ENCODE data around the gene PROSER2.
"Not testable (repeated sequence)": the region's sequence is repeated elsewhere in the genome, so short reads cannot be mapped to it uniquely, and the experiment has no call there.

Gene PROSER2

DNA sequence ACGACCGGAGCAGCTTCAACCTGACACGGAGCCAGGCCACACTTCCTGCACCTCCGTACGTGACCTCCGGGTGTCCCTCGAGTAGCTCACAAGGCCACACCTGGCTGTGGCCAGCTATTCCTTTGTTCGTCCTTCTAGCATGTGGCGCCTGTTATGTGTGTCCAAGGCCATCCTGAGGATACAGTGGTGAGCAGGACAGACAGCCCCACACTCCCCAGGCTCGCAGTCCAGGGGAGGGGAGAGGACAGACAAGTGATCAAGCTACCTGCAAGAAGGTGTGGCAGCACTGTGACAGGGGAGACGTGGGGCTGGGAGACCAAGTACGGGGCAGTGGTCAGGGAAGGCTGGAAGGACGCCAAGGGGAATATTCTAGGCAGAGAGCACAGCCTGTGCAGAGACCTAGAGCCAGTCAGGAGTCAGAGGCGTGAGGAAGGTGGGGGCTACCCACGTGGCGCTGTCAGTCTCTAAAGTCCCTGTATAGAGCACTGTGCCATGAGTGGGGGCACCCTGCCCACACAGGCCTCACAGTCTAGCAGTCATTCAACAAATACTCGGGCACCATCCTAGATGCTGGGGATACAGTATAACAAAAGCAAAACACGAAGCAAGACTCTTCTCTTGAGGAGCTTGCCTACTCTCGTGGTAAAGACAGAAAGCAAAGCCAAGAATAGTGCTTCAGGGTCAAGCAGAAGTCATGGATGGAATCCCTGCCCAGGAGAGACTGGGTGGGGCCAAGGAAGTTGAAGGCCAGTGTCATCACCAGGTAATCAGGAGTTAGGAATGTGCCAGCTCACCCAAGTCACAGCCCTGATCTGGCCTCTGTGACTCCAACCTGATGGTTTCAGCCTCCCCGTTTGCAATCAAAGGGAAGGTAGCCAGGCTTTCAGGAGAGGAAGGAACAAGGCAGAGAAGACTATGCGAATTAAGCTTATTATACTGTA lies 58.6 kb downstream of the PROSER2 start:
- in situ Hi-C loops (cut with MboI; ENCODE audit: low sequenced_read_pairs), result no loop called here
- no peaks in the 10 kb centered on the region for H3K4me1 ChIP-seq
- H3K9me3 ChIP-seq, result no peaks in the 10 kb centered on the region
- no peak overlapping the region for H3K4me3 ChIP-seq
- peak in 1 of 2 experiments; percentile 35 for DNase-seq (ENCODE audit: low spot score in 2 of 2)
- no peaks in the 10 kb centered on the region for H3K36me3 ChIP-seq (replicated peaks)
- no peaks in the 10 kb centered on the region for H3K27me3 ChIP-seq (ENCODE audit: low read depth)

DNA sequence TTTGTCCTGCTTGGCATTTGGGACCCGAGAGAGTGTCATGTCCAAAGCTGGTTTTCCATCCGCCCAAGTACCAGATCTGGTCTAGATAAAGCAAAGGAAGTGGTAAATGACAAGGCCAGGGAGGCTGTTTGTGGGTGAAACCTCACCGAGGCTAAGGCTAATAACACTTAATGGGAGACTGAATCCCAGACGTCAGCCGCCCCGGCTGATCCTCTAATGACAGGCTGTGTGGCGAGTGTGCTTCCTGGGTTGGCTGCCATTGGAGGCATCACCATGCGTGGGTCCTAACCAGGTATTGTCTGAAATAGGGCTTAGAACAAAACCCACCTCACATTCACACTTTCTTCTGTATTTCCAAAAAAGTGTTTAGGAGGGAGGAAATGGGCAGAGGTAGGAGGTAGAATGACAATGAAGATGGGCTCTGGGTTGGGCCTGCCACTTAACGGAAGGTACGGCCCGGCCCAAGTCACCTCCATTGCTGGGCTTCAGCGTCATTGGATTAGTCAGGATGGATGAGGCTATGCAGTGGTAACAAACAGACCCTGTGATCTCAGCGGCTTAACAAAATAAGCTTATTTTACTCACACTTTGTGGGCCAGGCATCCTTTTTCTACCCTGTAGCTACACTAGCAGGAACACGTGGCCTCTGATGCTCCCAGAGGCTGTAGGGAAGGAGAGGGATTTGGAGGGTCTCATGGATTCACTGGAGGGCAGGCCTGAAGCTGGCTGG lies 59.7 kb downstream of the PROSER2 start:
- no peaks in the 10 kb centered on the region for H3K36me3 ChIP-seq (replicated peaks)
- in situ Hi-C loops (cut with MboI; ENCODE audit: low sequenced_read_pairs), result no loop called here
- no peak overlapping the region for H3K4me3 ChIP-seq
- DNase-seq (ENCODE audit: low spot score in 2 of 2), result no peak
- no peaks in the 10 kb centered on the region for H3K4me1 ChIP-seq
- H3K27me3 ChIP-seq (ENCODE audit: low read depth), result no peaks in the 10 kb centered on the region
- H3K9me3 ChIP-seq, result no peaks in the 10 kb centered on the region

DNA sequence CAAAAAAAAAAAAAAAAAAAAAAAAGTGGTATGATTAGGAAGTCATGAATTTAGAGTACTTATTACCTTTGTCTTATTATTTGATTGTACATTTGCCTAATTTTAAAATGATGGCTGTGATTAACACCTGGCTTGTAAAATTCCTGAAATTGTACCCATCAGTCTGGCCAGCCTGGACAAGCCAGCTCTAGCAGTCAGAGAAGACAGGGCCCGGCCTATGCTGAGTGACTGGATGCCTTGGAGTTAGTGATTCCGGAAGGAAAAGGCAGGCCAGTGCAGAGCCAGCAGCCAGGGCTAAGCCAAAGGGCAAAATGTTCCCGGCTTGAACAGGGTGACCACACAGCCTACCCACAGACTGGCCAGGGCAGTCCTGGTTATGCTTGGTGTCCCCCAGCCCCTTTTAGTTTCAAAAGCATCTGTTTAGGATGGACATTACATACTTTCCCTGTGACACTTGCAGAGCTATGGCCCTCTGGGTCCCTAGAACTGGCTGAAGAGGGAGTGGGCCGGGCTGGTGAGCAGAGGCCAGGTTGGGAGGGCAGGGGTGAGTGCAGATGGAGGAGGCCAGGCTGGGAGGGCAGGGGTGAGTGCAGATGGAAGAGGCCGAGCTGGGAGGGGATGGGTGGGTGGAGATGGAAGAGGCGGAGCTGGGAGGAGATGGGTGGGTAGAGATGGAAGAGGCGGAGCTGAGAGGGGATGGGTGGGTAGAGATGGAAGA lies 61.7 kb downstream of the PROSER2 start:
- Histone ChIP-seq H3K4me1 (no peaks in the 10 kb centered on the region), H3K27me3 (ENCODE audit: low read depth) (no peaks in the 10 kb centered on the region), H3K9me3 (no peaks in the 10 kb centered on the region), H3K36me3 (replicated peaks) (no peaks in the 10 kb centered on the region), H3K4me3 (no peak overlapping the region)
- no peak for DNase-seq (ENCODE audit: low spot score in 2 of 2)
- in situ Hi-C loops (cut with MboI; ENCODE audit: low sequenced_read_pairs), result no loop called here

DNA sequence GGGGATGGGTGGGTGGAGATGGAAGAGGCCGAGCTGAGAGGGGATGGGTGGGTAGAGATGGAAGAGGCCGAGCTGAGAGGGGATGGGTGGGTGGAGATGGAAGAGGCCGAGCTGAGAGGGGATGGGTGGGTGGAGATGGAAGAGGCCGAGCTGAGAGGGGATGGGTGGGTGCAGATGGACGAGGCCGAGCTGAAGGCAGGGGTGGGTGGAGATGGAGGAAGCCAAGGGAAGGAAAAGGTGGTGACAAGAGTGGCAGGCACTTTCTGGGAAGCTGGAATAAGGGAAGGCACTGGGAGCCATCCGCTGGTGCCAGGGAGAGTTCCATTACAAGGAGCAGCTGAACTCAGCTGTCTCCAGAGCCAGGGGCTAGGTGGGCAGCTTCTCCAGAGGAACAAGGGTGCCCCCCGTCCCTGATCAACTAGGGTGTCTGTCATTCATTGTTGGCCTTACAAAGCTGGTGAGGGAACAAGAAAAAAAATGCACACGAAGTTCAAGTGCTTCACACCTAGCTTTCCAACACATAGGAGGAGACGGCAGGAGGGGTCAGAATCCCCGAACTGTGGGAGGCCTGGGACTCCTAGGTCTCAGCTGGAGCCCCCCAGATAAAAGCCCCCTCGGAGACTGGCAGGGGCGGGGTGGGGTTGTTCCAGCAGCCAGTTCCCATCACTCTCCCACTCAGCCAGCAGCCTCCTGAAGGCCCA lies 62.4 kb downstream of the PROSER2 start:
- Histone ChIP-seq H3K9me3 (no peaks in the 10 kb centered on the region), H3K36me3 (replicated peaks) (no peaks in the 10 kb centered on the region), H3K4me3 (no peak overlapping the region), H3K27me3 (ENCODE audit: low read depth) (no peaks in the 10 kb centered on the region), H3K4me1 (no peaks in the 10 kb centered on the region)
- DNase-seq (ENCODE audit: low spot score in 2 of 2), result no peak
- in situ Hi-C loops (cut with MboI; ENCODE audit: low sequenced_read_pairs), result no loop called here

DNA sequence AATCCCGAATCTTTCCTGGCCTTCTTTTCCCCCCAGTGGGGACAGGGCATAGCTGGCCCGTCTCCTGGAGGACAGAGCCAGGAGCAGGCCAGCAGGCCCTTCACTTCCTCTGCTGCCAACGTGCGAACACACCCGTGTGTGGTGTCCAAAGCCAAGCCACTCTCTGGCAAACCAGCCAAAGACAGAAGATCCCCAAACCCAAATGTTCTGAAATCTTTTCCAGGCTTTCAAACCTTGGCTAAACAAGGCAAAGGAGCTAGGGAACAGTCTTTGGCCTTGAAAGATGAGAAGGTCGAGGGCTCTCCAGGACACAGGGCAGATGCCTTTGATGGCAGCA lies 63.0 kb downstream of the PROSER2 start:
- no peaks in the 10 kb centered on the region for H3K9me3 ChIP-seq
- no peaks in the 10 kb centered on the region for H3K36me3 ChIP-seq (replicated peaks)
- no peaks in the 10 kb centered on the region for H3K4me1 ChIP-seq
- in situ Hi-C loops (cut with MboI; ENCODE audit: low sequenced_read_pairs), result no loop called here
- no peak for DNase-seq (ENCODE audit: low spot score in 2 of 2)
- H3K4me3 ChIP-seq, result no peak overlapping the region
- no peaks in the 10 kb centered on the region for H3K27me3 ChIP-seq (ENCODE audit: low read depth)

DNA sequence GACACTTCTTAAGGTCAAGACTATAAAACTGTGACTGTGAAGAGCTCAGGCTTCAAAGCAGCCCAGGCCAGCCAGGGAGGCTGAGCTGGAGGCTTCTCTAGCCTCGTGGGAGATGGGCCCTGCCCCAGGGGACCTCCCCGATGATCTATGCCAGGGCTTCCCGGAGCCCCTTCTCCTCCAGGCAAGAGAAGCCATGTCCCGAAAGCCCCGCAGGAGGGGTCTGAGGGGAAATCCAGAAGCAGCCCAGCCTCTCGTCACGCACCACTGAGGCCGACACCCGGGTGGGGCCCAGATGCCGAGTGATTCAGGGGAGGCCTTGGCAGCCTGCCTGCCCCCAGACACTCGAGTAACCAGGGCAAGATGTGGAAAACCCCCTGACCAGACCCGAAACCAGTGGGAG lies 63.7 kb downstream of the PROSER2 start:
- no peak for DNase-seq (ENCODE audit: low spot score in 2 of 2)
- Histone ChIP-seq H3K36me3 (replicated peaks) (no peaks in the 10 kb centered on the region), H3K9me3 (no peaks in the 10 kb centered on the region), H3K4me1 (no peaks in the 10 kb centered on the region), H3K27me3 (ENCODE audit: low read depth) (no peaks in the 10 kb centered on the region), H3K4me3 (no peak overlapping the region)
- in situ Hi-C loops (cut with MboI; ENCODE audit: low sequenced_read_pairs), result no loop called here

DNA sequence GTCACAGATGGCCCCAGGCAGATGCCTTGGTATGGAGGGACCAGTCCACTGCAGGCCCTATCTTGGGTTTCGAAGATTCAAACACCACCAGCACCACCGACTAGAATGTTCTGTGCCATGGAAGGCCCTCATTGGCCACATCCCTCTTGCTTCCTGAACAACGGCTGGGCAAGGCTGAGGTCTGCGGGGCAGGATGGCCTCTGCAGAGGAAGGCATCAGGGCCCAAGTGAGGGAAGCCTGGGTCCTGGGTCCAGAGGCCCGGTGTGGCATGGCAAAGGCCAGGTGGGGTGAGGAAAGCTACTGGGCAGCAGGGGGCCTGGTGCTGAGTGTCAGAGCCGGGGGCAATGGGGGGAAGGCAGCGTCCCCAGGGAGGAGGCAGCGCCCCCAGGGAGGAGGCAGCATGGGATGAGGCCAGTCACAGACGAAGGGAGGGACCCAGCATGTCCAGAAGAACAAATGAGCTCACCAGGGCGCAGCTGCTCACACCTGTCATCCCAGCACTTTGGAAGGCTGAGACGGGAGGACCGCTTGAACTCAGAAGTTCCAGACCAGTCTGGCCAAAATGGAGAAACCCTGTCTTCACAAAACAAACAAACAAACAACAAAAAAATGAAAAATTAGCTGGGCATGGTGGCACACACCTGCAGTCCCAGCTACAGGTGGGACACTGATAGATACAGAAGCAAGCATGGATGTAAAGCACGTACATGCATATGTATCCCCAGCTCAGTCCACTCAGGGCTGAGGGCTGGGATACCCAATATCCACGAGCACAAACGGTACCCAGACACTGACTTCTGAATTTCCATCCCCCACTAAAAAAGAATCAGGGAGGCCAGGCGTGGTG lies 64.4 kb downstream of the PROSER2 start:
- Histone ChIP-seq H3K4me1 (no peaks in the 10 kb centered on the region), H3K36me3 (replicated peaks) (no peaks in the 10 kb centered on the region), H3K27me3 (ENCODE audit: low read depth) (no peaks in the 10 kb centered on the region), H3K9me3 (no peaks in the 10 kb centered on the region), H3K4me3 (no peak overlapping the region)
- in situ Hi-C loops (cut with MboI; ENCODE audit: low sequenced_read_pairs), result no loop called here
- no peak for DNase-seq (ENCODE audit: low spot score in 2 of 2)

DNA sequence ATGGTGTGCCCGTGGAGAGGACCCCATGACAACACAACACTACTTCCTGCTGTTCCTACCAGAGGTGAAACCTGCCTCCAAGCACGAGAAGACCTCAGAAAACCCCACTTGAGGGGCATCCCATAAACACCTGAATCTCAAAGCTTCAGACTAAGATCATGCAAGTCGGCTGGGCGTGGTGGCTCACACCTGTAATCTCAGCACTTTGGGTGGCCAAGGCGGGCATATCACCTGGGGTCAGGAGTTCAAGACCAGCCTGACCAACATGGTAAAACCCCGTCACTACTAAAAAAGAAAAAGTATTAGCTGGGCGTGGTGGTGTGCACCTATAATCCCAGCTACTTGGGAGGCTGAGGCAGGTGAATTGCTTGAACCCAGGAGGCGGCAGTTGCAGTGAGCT lies 66.1 kb downstream of the PROSER2 start:
- H3K36me3 ChIP-seq (replicated peaks); H3K4me3 ChIP-seq; DNase-seq (ENCODE audit: low spot score in 2 of 2); H3K27me3 ChIP-seq (ENCODE audit: low read depth); in situ Hi-C loops (cut with MboI; ENCODE audit: low sequenced_read_pairs); H3K9me3 ChIP-seq; H3K4me1 ChIP-seq: not testable (repeated sequence)

DNA sequence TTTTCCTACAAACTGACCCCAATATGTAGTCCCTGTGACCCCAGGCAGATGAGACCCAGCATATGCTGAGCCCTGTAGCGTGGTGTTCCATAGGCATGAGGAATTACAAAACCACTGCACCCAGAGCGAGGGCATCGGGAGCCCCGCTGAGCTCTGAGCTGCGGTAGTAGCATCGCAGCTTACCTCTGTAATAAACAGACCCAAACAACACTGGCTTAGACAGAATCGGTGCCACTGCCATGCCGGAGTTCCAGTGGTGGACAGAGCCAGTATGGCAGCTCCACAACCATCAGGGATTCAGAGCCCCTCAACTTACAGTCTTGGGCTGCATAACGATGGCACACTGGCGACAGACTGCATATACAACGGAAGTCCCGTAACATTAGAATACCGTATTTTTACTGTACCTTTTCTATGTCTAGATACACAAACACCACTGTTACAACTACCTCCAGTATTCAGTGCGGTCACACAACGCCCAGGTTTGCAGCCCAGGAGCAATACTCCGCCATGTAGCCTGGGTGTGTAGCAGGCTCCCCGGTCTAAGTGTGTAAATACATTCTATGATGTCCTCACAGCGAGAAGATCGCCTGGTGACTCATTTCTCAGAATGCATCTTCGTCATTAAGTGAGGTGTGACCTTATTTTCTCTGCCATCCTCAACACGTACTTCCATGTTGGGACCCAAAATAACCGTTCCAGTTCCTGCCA lies 68.8 kb downstream of the PROSER2 start:
- no peak overlapping the region for H3K4me3 ChIP-seq
- H3K4me1 ChIP-seq, result no peaks in the 10 kb centered on the region
- no peak for DNase-seq (ENCODE audit: low spot score in 2 of 2)
- H3K9me3 ChIP-seq, result no peaks in the 10 kb centered on the region
- H3K36me3 ChIP-seq (replicated peaks), result no peaks in the 10 kb centered on the region
- in situ Hi-C loops (cut with MboI; ENCODE audit: low sequenced_read_pairs), result no loop called here
- H3K27me3 ChIP-seq (ENCODE audit: low read depth), result no peaks in the 10 kb centered on the region

DNA sequence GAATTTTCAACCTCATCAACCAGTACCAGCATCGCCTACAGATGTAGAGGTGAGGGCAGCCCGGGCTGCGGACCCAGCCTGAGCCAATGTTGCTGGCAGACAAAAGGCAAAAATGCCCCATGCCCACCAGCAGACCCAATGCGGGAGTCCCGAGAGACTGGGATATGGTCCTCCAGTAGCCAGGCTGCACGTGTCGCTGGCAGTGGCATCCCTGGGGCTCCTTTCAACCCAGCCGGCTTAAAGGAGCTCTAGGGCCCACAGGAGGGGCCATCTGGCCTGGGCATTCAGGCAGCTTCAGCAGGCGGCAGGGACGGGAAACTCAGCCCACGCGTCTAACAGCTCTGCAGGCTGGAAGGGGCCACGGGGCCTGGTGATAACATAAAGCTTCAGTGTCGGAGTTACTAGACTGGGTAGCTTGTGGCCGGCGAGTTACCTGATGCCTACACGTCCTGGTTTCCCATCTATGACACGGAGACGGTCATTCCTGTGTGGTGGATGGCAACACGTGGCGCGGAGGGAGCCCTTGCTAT lies 70.7 kb downstream of the PROSER2 start:
- Histone ChIP-seq H3K27me3 (ENCODE audit: low read depth) (no peaks in the 10 kb centered on the region), H3K9me3 (no peaks in the 10 kb centered on the region), H3K36me3 (replicated peaks) (no peaks in the 10 kb centered on the region), H3K4me1 (no peaks in the 10 kb centered on the region), H3K4me3 (no peak overlapping the region)
- in situ Hi-C loops (cut with MboI; ENCODE audit: low sequenced_read_pairs), result no loop called here
- DNase-seq (ENCODE audit: low spot score in 2 of 2), result no peak

DNA sequence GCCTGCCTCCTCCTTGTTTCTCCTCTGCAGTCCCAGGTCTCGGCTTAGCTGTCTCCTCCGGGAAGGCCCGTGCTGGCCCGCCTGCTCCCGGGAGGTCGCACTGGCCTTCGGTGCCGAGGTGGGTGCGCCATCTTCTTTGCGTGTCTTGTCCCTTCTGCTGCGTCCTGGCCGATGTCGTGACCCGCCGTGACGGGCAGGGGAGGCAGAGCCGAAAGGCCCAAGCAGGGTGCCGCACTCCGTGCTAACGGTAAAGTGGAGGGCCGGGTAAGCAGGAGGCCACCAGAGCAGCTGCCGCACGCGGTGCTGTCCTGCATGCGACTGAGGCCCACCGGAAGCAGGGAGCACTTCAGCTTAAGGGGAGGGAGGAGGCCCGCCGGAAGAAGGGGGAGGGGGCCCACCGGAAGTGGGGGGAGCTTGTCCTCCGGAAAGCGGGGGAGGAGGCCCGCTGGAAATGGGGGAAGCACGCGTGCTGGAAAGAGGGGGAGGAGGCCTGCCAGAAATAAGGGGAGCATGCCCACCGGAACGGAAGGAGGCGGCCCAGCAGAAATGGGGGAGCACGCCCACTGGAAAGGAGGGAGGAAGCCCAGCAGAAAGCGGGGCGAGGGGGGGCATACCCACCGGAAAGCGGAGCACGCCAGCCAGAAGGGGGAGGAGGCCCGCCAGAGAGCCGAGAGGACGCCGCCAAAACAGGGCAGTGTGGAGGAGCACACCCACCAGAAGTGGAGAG lies 71.4 kb downstream of the PROSER2 start:
- Histone ChIP-seq H3K27me3 (ENCODE audit: low read depth) (no peaks in the 10 kb centered on the region), H3K36me3 (replicated peaks) (no peaks in the 10 kb centered on the region), H3K4me3 (no peak overlapping the region), H3K9me3 (no peaks in the 10 kb centered on the region), H3K4me1 (no peaks in the 10 kb centered on the region)
- in situ Hi-C loops (cut with MboI; ENCODE audit: low sequenced_read_pairs), result no loop called here
- DNase-seq (ENCODE audit: low spot score in 2 of 2), result no peak

DNA sequence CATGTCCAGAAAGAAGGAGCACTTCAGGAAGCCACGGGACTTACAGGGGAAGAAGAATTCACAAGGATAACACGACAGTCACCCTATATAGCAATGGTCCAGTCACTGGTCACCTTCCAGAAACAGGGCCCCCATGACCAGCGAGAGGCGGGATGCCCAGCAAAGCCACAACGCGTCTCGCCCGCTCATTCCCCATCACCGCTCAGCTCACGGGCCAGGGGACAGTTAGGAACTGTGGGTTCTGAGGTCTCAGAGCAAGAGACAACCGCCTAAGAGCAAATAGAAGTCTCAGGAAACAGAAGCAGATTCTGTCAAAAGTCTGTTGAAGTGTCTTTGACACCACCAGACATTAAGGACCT lies 71.9 kb downstream of the PROSER2 start:
- no peak for DNase-seq (ENCODE audit: low spot score in 2 of 2)
- Histone ChIP-seq H3K9me3 (no peaks in the 10 kb centered on the region), H3K4me3 (no peak overlapping the region), H3K27me3 (ENCODE audit: low read depth) (no peaks in the 10 kb centered on the region), H3K36me3 (replicated peaks) (no peaks in the 10 kb centered on the region), H3K4me1 (no peaks in the 10 kb centered on the region)
- in situ Hi-C loops (cut with MboI; ENCODE audit: low sequenced_read_pairs), result no loop called here

Data from HAP-1 (cell line).